ENCODE results near the gene EPB41L2.

Gene EPB41L2

GRCh38 chr6:130896249-130896648, 166.8 kb downstream of the EPB41L2 start:
- no peak for DNase-seq

GRCh38 chr6:130895516-130895915, 167.5 kb downstream of the EPB41L2 start:
- DNase-seq, result no peak

GRCh38 chr6:130893766-130894165, 169.3 kb downstream of the EPB41L2 start:
- DNase-seq, result no peak

- no peak for DNase-seq
Observed at GRCh38 chr6:130893277-130893676, 169.8 kb downstream of the EPB41L2 start.

GRCh38 chr6:130890521-130890971, 172.5 kb downstream of the EPB41L2 start:
- DNase-seq, result no peak

GRCh38 chr6:130889423-130889822, 173.6 kb downstream of the EPB41L2 start:
- no peak for DNase-seq

GRCh38 chr6:130888246-130888645, 174.8 kb downstream of the EPB41L2 start:
- DNase-seq, result no peak

GRCh38 chr6:130886966-130887365, 176.1 kb downstream of the EPB41L2 start:
- no peak for DNase-seq

- peak; percentile 59 to 61 for DNase-seq
Observed at GRCh38 chr6:130885392-130886192, 177.5 kb downstream of the EPB41L2 start.

- no peak for DNase-seq
Observed at GRCh38 chr6:130882370-130882769, 180.7 kb downstream of the EPB41L2 start.

GRCh38 chr6:130879826-130880225, 183.2 kb downstream of the EPB41L2 start:
- no peak for DNase-seq

GRCh38 chr6:130873746-130874145, 189.3 kb downstream of the EPB41L2 start:
- no peak for DNase-seq

GRCh38 chr6:130872250-130873095, 190.6 kb downstream of the EPB41L2 start:
- peak; percentile 39 to 42 for DNase-seq

- DNase-seq, result no peak
Observed at GRCh38 chr6:130870179-130870880, 192.7 kb downstream of the EPB41L2 start.

GRCh38 chr6:130869681-130870080, 193.4 kb downstream of the EPB41L2 start:
- DNase-seq, result no peak

- no peak for DNase-seq
Observed at GRCh38 chr6:130865793-130866192, 197.3 kb downstream of the EPB41L2 start.

GRCh38 chr6:130864344-130864743, 198.7 kb downstream of the EPB41L2 start:
- no peak for DNase-seq

- DNase-seq, result peak in 1 of 2 experiments; percentile 1
Observed at GRCh38 chr6:130863415-130864230, 199.4 kb downstream of the EPB41L2 start.

- no peak for DNase-seq
Observed at GRCh38 chr6:130862370-130862769, 200.7 kb downstream of the EPB41L2 start.

GRCh38 chr6:130859161-130859867, 203.7 kb downstream of the EPB41L2 start:
- no peak for DNase-seq

GRCh38 chr6:130858498-130859160, 204.4 kb downstream of the EPB41L2 start:
- no peak for DNase-seq
